PC-9 (cell line): ENCODE results near the gene CLDND2. TPM values are rescaled to one million over a fixed set of nuclear protein-coding genes. Genes with fewer than 3 reads are reported as not detected.

Source experiments
- BruUV-seq: library from RNA; stranded (reverse); fragments of 400-500 nt; replicated peaks from 2 replicates; lab custom pipeline; 2021; lab: Mats Ljungman, UMichigan
- CTCF ChIA-PET: fragments of 300-600 bp; sonication (Branson Sonifier 250); formaldehyde crosslinking; loops from one replicate; lab custom pipeline; 2022; ENCODE audit warnings: antibody characterized with exemption; lab: Charles Lee
- POLR2A ChIA-PET: fragments of 300-600 bp; sonication (Branson Sonifier 250); formaldehyde crosslinking; loops from one replicate; lab custom pipeline; 2022; ENCODE audit warnings: antibody characterized with exemption; ENCODE audit not compliant: unreplicated experiment; lab: Charles Lee
- DNase-seq, 2 experiments: peaks; one replicate each; pipeline versions ENCODE4 v3.0.0 to v3.0.0-alpha.2; 2015 to 2022; ENCODE audit warnings: mixed read lengths in 1 of 2
- H2AFZ ChIP-seq: fragments of 200-600 bp; sonication (generic); 2 replicates; pipeline ENCODE4 v1.8.1; 2017; ENCODE audit warnings: antibody characterized with exemption
- H3F3A ChIP-seq: fragments of 200-600 bp; sonication (generic); 2 replicates; pipeline ENCODE4 v1.8.1; 2017; ENCODE audit warnings: antibody characterized with exemption, mild to moderate bottlenecking, low read depth; ENCODE audit not compliant: insufficient read depth
- H3K27ac ChIP-seq: fragments of 200-600 bp; sonication (generic); 2 replicates; pipeline ENCODE4 v1.6.1; 2016; ENCODE audit warnings: mixed run types
- H3K27me3 ChIP-seq: fragments of 200-600 bp; sonication (generic); 2 replicates; pipeline ENCODE4 v1.6.1; 2016; ENCODE audit warnings: low read depth, mixed run types; ENCODE audit not compliant: insufficient read depth
- H3K36me3 ChIP-seq: fragments of 200-600 bp; sonication (generic); 2 replicates; pipeline ENCODE4 v1.6.1; 2016; ENCODE audit warnings: low read depth, mixed run types
- H3K4me1 ChIP-seq: fragments of 200-600 bp; sonication (generic); replicated peaks from 2 replicates; pipeline ENCODE4 v1.6.1; 2016; ENCODE audit warnings: mixed run types; ENCODE audit not compliant: insufficient read depth
- H3K4me2 ChIP-seq: fragments of 200-600 bp; sonication (generic); 2 replicates; pipeline ENCODE4 v1.6.1; 2017; ENCODE audit warnings: mixed run types
- H3K4me3 ChIP-seq: fragments of 200-600 bp; sonication (generic); 2 replicates; pipeline ENCODE4 v1.6.1; 2016; ENCODE audit warnings: mixed run types
- H3K79me2 ChIP-seq: fragments of 200-600 bp; sonication (generic); 2 replicates; pipeline ENCODE4 v1.6.1; 2017; ENCODE audit warnings: low read depth, mixed run types
- H3K9me2 ChIP-seq: fragments of 200-600 bp; sonication (generic); 2 replicates; pipeline ENCODE4 v1.8.1; 2017; ENCODE audit warnings: mild to moderate bottlenecking; ENCODE audit not compliant: insufficient read depth
- H3K9me3 ChIP-seq: fragments of 200-600 bp; sonication (generic); 2 replicates; pipeline ENCODE4 v1.8.1; 2016; ENCODE audit warnings: low read depth; ENCODE audit not compliant: insufficient read depth
- H4K20me1 ChIP-seq: fragments of 200-600 bp; sonication (generic); 2 replicates; pipeline ENCODE4 v1.8.1; 2017; ENCODE audit not compliant: insufficient read depth
- CTCF ChIP-seq: fragments of 200-600 bp; sonication (generic); conservative IDR thresholded peaks from 2 replicates; pipeline ENCODE4 v1.6.1; 2017; ENCODE audit warnings: mixed run types, antibody characterized with exemption, mild to moderate bottlenecking, moderate library complexity
- EZH2 ChIP-seq: fragments of 200-600 bp; sonication (generic); IDR thresholded peaks from 2 replicates; pipeline ENCODE4 v1.8.0; 2017; ENCODE audit warnings: antibody characterized with exemption, low read depth
- intact Hi-C: fragments of 100-400 bp; cut with micrococcal nuclease; formaldehyde crosslinking; loops from one replicate; pipeline ENCODE4 v1.10.0; 2022; ENCODE audit not compliant: unreplicated experiment
- total RNA-seq: library from RNA; stranded (reverse); gene quantifications from 2 replicates; pipeline ENCODE4 v1.2.3, GENCODE V29; 2021

CLDND2 gene
- total RNA-seq, 1 experiment from 2014 or later: 4.5 TPM

- Histone ChIP-seq H3K4me1 (peaks cover 36% of the 10 kb centered on the region), H3K4me3 (peak overlapping the region; percentile 92), H3K4me2 (peak overlapping the region; percentile 84), H3K27me3 (0 out of 2 replicates have a peak, but pooled peaks cover 1% of the 10 kb centered on the region), H3K9me3 (no peaks in the 10 kb centered on the region), H3K9me2 (no peaks in the 10 kb centered on the region), H2AFZ (peak overlapping the region; percentile 88), H3K27ac (peak overlapping the region; percentile 17), H3F3A (peaks cover 31% of the 10 kb centered on the region), H4K20me1 (peaks cover 7% of the 10 kb centered on the region; the same call in 1 of the 2 replicates), H3K36me3 (no peaks in the 10 kb centered on the region), H3K79me2 (peaks cover 42% of the 10 kb centered on the region)
- TF ChIP-seq EZH2: no peak
- peak; percentile 25 to 41 for DNase-seq
- intact Hi-C loops: loop anchor here (5.0 to 10.0 kb wide), 2 partner anchors 319 to 337 kb away; no protein-coding TSS in a partner anchor
- POLR2A ChIA-PET: interaction anchor here (1.2 kb wide), 1 partner anchor 26 kb away, joined by 8 read pairs; no protein-coding TSS in a partner anchor
- BruUV-seq: no TSS peak
- CTCF ChIA-PET: no interaction called here
Measured at GRCh38 chr19:51365211-51365964, 3.4 kb downstream of the CLDND2 start.

DNA sequence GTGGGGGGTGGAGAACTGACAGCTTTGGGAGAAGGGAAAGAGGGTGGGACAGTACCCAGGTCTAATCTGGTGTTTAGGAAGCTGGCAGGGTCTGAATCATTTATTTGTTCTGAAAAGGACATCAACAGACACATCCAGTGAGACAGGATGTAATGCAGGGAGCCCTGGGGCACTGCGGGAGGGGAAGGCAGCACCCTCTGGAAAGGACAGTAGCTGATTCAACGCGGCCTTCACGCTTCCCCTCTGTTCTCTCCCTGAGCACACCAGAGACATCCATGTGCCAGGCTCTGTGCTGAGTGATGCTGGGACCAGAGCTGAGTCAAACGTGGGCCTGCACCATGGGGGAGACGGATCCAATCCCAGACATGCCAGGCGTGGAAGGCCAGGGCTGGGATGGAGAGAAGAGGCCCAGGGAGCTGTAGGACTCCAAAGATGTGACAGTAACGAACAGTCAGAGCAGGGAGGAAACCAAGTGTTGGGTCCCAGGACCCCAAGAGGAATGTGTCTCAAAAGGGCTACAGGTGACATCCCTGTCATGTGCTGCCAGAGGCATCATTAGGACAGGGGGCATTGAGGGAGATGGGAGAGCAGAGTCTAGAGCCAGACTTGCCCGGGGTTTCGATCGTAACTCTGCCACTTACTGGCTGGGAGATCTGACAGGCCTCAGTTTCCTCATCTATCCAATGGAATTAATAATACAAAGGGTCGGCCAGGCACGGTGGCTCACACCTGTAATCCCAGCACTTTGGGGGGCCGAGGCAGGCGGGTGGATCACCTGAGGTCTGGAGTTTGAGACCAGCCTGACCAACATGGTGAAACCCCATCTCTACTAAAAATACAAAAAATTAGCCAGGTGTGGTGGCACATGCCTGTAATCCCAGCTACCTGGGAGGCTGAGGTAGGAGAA is 4.3 kb downstream of the CLDND2 start:
- H3K27ac ChIP-seq: peak overlapping the region; percentile 22
- ChIA-PET POLR2A (interaction anchor here (0.6 kb wide), 2 partner anchors 294 to 341 kb away, joined by 3 to 21 read pairs; no protein-coding TSS in a partner anchor), CTCF (interaction anchor here (0.6 kb wide), 1 partner anchor 329 kb away, joined by 3 read pairs; the partner anchor contains the start of gene KLK12)
- BruUV-seq: no TSS peak
- no peaks in the 10 kb centered on the region for H3K27me3 ChIP-seq
- H3K4me3 ChIP-seq: no peak overlapping the region
- H3K9me2 ChIP-seq: no peaks in the 10 kb centered on the region
- peaks cover 42% of the 10 kb centered on the region for H3K79me2 ChIP-seq
- no peak for TF ChIP-seq CTCF
- no peak for TF ChIP-seq EZH2
- peaks cover 31% of the 10 kb centered on the region for H3F3A ChIP-seq
- DNase-seq: peak; percentile 19 to 44
- peaks cover 36% of the 10 kb centered on the region for H3K4me1 ChIP-seq
- peaks cover 7% of the 10 kb centered on the region; the same call in 1 of the 2 replicates for H4K20me1 ChIP-seq
- no peaks in the 10 kb centered on the region for H3K36me3 ChIP-seq
- peak overlapping the region; percentile 34 for H3K4me2 ChIP-seq
- H2AFZ ChIP-seq: no peak overlapping the region
- H3K9me3 ChIP-seq: no peaks in the 10 kb centered on the region
- intact Hi-C loops: loop anchor here (5.0 to 10.0 kb wide), 2 partner anchors 320 to 338 kb away; no protein-coding TSS in a partner anchor

DNA sequence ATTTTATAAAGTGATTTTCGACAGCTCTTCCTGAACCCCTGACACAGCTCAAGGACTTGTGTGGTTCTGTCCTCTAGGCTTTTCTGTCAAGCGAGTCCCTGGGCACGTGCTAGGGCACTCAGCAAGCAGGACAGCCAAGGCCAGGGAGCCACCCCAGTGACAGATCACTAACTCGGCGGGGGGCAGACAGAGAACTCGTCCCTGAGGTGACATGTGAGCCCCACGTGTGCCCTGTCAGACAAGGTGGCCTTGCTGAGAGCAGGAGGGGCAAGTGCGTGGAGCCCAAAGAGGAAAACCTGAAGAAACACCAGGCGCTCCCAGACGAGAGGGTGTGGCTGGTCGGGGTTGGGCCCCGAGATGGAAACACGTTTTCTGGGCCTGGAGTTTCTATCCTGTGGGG is 7.6 kb downstream of the CLDND2 start:
- no peak overlapping the region for H3K4me3 ChIP-seq
- H3K36me3 ChIP-seq: no peaks in the 10 kb centered on the region
- peaks cover 30% of the 10 kb centered on the region; the same call in 1 of the 2 replicates for H3F3A ChIP-seq
- no peak overlapping the region for H3K27ac ChIP-seq
- H4K20me1 ChIP-seq: peaks cover 14% of the 10 kb centered on the region; the same call in 1 of the 2 replicates
- H3K79me2 ChIP-seq: peaks cover 42% of the 10 kb centered on the region
- intact Hi-C loops: loop anchor here (10.0 kb wide), 1 partner anchor 324 kb away; no protein-coding TSS in a partner anchor
- H3K9me3 ChIP-seq: no peaks in the 10 kb centered on the region
- TF ChIP-seq EZH2: no peak
- TF ChIP-seq CTCF: no peak
- POLR2A ChIA-PET: no interaction called here
- H3K4me2 ChIP-seq: no peak overlapping the region
- no peaks in the 10 kb centered on the region for H3K9me2 ChIP-seq
- peaks cover 31% of the 10 kb centered on the region for H3K4me1 ChIP-seq
- CTCF ChIA-PET: interaction anchor here (0.6 kb wide), 1 partner anchor 297 kb away, joined by 3 read pairs; no protein-coding TSS in a partner anchor
- H2AFZ ChIP-seq: no peak overlapping the region
- DNase-seq: no peak
- BruUV-seq: no TSS peak
- no peaks in the 10 kb centered on the region for H3K27me3 ChIP-seq
